ENCODE results near the gene PHLPP1. TPM values are rescaled to one million over a fixed set of nuclear protein-coding genes. Genes with fewer than 3 reads are reported as not detected.
A peak's percentile ranks its signal among the peaks of the same experiment; 100 is the strongest.

PHLPP1 gene
- total and polyA plus RNA-seq, 10 donors = 1.2 to 10.6 (median 6.7) TPM

GRCh38 chr18:63022429-63023022, 307.2 kb downstream of the PHLPP1 start:
- 84 to 87% (median 86%) methylated on average over 26 of the region's 26 CpGs for WGBS, 5 donors
- H3K27me3 ChIP-seq (replicated peaks in 1 of 7) = no peaks in the 10 kb centered on the region
- intact Hi-C loops (cut with DNase I; ENCODE audit: low total_unique reads) = no loop called here

GRCh38 chr18:63025251-63026090, 310.1 kb downstream of the PHLPP1 start:
- H3K9me3 ChIP-seq = no peaks in the 10 kb centered on the region
- H3K36me3 ChIP-seq = no peaks in the 10 kb centered on the region
- H3K27me3 ChIP-seq (replicated peaks in 1 of 7) = no peaks in the 10 kb centered on the region
- TF ChIP-seq POLR2AphosphoS5 (IDR thresholded peaks at IDR 0.05) (no peak), CTCF (IDR thresholded peaks at IDR 0.05 in 8 of 11, conservative IDR thresholded peaks at IDR 0.05 in 3 of 11) (peak in 6 of 11 experiments; percentile 20 to 40 (median 28))
- no peaks in the 10 kb centered on the region for H3K4me1 ChIP-seq
- peak; percentile 59 for DNase-seq
- H3K4me3 ChIP-seq = no peak overlapping the region
- 68 to 84% (median 72%) methylated on average over 12 of the region's 12 CpGs for WGBS, 5 donors
- intact Hi-C loops (cut with DNase I; ENCODE audit: low total_unique reads) = no loop called here
- H3K27ac ChIP-seq = no peak overlapping the region

More at GRCh38 chr18:63022429-63023022, 307.2 kb downstream of the PHLPP1 start:
- no peak for DNase-seq
- Histone ChIP-seq H3K9me3 (peaks cover 0 to 11% (median 9%) of the 10 kb centered on the region in 8 donors), H3K4me3 (no peak overlapping the region), H3K36me3 (no peaks in the 10 kb centered on the region), H3K4me1 (no peaks in the 10 kb centered on the region), H3K27ac (no peak overlapping the region)
- TF ChIP-seq POLR2AphosphoS5 (IDR thresholded peaks at IDR 0.05) = no peak
- no peak for TF ChIP-seq POLR2A (IDR thresholded peaks at IDR 0.05)
- peak in 5 of 11 experiments; percentile 25 to 47 (median 34) for TF ChIP-seq CTCF (IDR thresholded peaks at IDR 0.05 in 8 of 11, conservative IDR thresholded peaks at IDR 0.05 in 3 of 11)

- H3K36me3 ChIP-seq = no peaks in the 10 kb centered on the region
- no peak for DNase-seq
- no peak overlapping the region for H3K27ac ChIP-seq
- H3K4me1 ChIP-seq = no peaks in the 10 kb centered on the region
- no peak for TF ChIP-seq POLR2AphosphoS5 (IDR thresholded peaks at IDR 0.05)
- no peak for TF ChIP-seq CTCF (IDR thresholded peaks at IDR 0.05 in 8 of 11, conservative IDR thresholded peaks at IDR 0.05 in 3 of 11)
- TF ChIP-seq POLR2A (IDR thresholded peaks at IDR 0.05) = no peak
- intact Hi-C loops (cut with DNase I; ENCODE audit: low total_unique reads) = no loop called here
- 70 to 85% (median 79%) methylated on average over 2 of the region's 2 CpGs for WGBS, 5 donors
- H3K4me3 ChIP-seq = no peak overlapping the region
- H3K9me3 ChIP-seq = no peaks in the 10 kb centered on the region
- no peaks in the 10 kb centered on the region for H3K27me3 ChIP-seq (replicated peaks in 1 of 7)
Measured at GRCh38 chr18:63028380-63028779, 313.0 kb downstream of the PHLPP1 start.

Small RNAs within 50 kb of the gene (small RNA-seq; reads per million reads assigned to genes)
- 0 reads per million in 4 donors for gene RNU6-142P

Other genes with a start within 250 kb of the PHLPP1 start
- 10 to 100 TPM; 27.5 to 55.7 (median 40.9) TPM for gene ZCCHC2, start 192.5 kb upstream of the PHLPP1 start, total RNA-seq
- gene ZCCHC2, start 192.5 kb upstream of the PHLPP1 start, polyA plus RNA-seq = 10 to 100 TPM in 1 of 3 donors, 1 to 10 TPM in 2; 4.7 to 11.1 (median 4.9) TPM

Data from spleen (tissue), 11 donors.